Adrenal gland (tissue), 5 donors: ENCODE results near the gene CIP2A.

Source experiments
- CTCF ChIP-seq, 6 experiments: fragments of 450-650 bp in 4 of 6; fragments of 200-600 bp in 2 of 6; sonication (generic) in 1 of 6; IDR thresholded peaks; 1 replicate in 5 of 6; 2 replicates in 1 of 6; pipeline versions ENCODE4 v1.5.1 to v1.8.0; 2016 to 2021; ENCODE audit warnings: antibody characterized with exemption in 6 of 6, mild to moderate bottlenecking in 2 of 6, moderate library complexity in 1 of 6
- POLR2A ChIP-seq, 2 donors: fragments of 450-650 bp; IDR thresholded peaks; one replicate each; pipeline ENCODE4 v1.6.1; 2017; ENCODE audit warnings: antibody characterized with exemption in 2 of 2, mild to moderate bottlenecking in 2 of 2, moderate library complexity in 1 of 2
- donor health status: DM: no; HTN: no; CAD: no.

GRCh38 chr3:108629974-108630373, 40.7 kb upstream of the CIP2A start:
- TF ChIP-seq CTCF (IDR thresholded peaks at IDR 0.05), result no peak
- TF ChIP-seq POLR2A (IDR thresholded peaks at IDR 0.05), result no peak
